DND-41 (cell line): Measurements from ENCODE around the gene IRF4.

Experiments
- ATAC-seq: fragments of 200-7000 bp; cut with Tn5 transposase; 3 replicates; pipeline ENCODE4 v1.9.1; 2021; ENCODE audit warnings: low read depth; ENCODE audit not compliant: insufficient read depth
- DNase-seq: peaks from one replicate; pipeline ENCODE4 v3.0.0-alpha.2; 2020
- H2AFZ ChIP-seq: 2 replicates; pipeline ENCODE4 v1.6.0; 2012; ENCODE audit warnings: low read depth, low read length
- H3K27ac ChIP-seq: 2 replicates; pipeline ENCODE4 v1.5.1; 2012; ENCODE audit warnings: low read length, inconsistent platforms
- H3K27me3 ChIP-seq: fragments of 200-600 bp; sonication (generic); 2 replicates; pipeline ENCODE4 v1.6.0; 2012; ENCODE audit warnings: low read length, mild to moderate bottlenecking, inconsistent platforms; ENCODE audit not compliant: insufficient read depth, poor library complexity
- H3K36me3 ChIP-seq: 2 replicates; pipeline ENCODE4 v1.5.1; 2012; ENCODE audit warnings: low read length, inconsistent platforms; ENCODE audit not compliant: insufficient read depth
- H3K4me1 ChIP-seq: 2 replicates; pipeline ENCODE4 v1.5.1; 2012; ENCODE audit warnings: mild to moderate bottlenecking, low read length; ENCODE audit not compliant: insufficient read depth
- H3K4me2 ChIP-seq: 2 replicates; pipeline ENCODE4 v1.6.0; 2012; ENCODE audit warnings: mild to moderate bottlenecking, moderate library complexity, low read length, inconsistent platforms; ENCODE audit not compliant: insufficient read depth
- H3K4me3 ChIP-seq, 2 experiments: fragments of 200-600 bp in 1 of 2; shearing (Covaris generic) in 1 of 2; 2 replicates each; pipeline ENCODE4 v1.5.1; 2012 to 2016; ENCODE audit warnings: inconsistent platforms in 2 of 2, low read length in 2 of 2, mild to moderate bottlenecking in 2 of 2, low read depth in 1 of 2, moderate library complexity in 1 of 2
- H3K79me2 ChIP-seq: 2 replicates; pipeline ENCODE4 v1.6.0; 2012; ENCODE audit warnings: low read length, inconsistent platforms; ENCODE audit not compliant: insufficient read depth
- H3K9ac ChIP-seq: 2 replicates; pipeline ENCODE4 v1.6.0; 2012; ENCODE audit warnings: low read depth, mild to moderate bottlenecking, inconsistent platforms, low read length, moderate library complexity
- H3K9me3 ChIP-seq: 2 replicates; pipeline ENCODE4 v1.5.1; 2012; ENCODE audit warnings: low read length, moderate library complexity, mild to moderate bottlenecking, inconsistent platforms; ENCODE audit not compliant: insufficient read depth, severe bottlenecking
- H4K20me1 ChIP-seq: 2 replicates; pipeline ENCODE4 v1.6.0; 2012; ENCODE audit warnings: low read length; ENCODE audit not compliant: insufficient read depth
- CTCF ChIP-seq: IDR thresholded peaks from 2 replicates; pipeline ENCODE4 v1.5.1; 2012; ENCODE audit warnings: borderline replicate concordance, low read length, moderate library complexity, mild to moderate bottlenecking; ENCODE audit not compliant: poor library complexity, severe bottlenecking; ENCODE audit errors: extremely low read depth
- EZH2 ChIP-seq: IDR thresholded peaks from 3 replicates; pipeline ENCODE4 v1.6.1; 2012; ENCODE audit warnings: borderline replicate concordance, low read depth, mild to moderate bottlenecking, moderate library complexity, low read length, inconsistent platforms; ENCODE audit not compliant: severe bottlenecking

The IRF4 gene

GRCh38 chr6:431986-432385 lies 40.4 kb downstream of the IRF4 start:
- H4K20me1 ChIP-seq: 0 out of 2 replicates have a peak, but pooled peaks cover 3% of the 10 kb centered on the region
- no peak overlapping the region for H3K4me2 ChIP-seq
- no peak overlapping the region for H2AFZ ChIP-seq
- H3K27me3 ChIP-seq: no peaks in the 10 kb centered on the region
- H3K36me3 ChIP-seq: no peaks in the 10 kb centered on the region
- no peak overlapping the region for H3K4me3 ChIP-seq
- no peak overlapping the region for H3K9ac ChIP-seq
- no peak overlapping the region for H3K27ac ChIP-seq
- TF ChIP-seq CTCF (no peak), EZH2 (no peak)
- DNase-seq (no peak), ATAC-seq (no peak; the same call in 2 of the 3 replicates)
- no peaks in the 10 kb centered on the region for H3K79me2 ChIP-seq
- no peaks in the 10 kb centered on the region for H3K9me3 ChIP-seq
- no peaks in the 10 kb centered on the region for H3K4me1 ChIP-seq

GRCh38 chr6:434051-434705 lies 42.6 kb downstream of the IRF4 start:
- ATAC-seq (no peak), DNase-seq (no peak)
- Histone ChIP-seq H3K4me1 (no peaks in the 10 kb centered on the region), H3K9me3 (no peaks in the 10 kb centered on the region), H4K20me1 (0 out of 2 replicates have a peak, but pooled peaks cover 3% of the 10 kb centered on the region), H3K4me2 (no peak overlapping the region), H3K27me3 (no peaks in the 10 kb centered on the region), H3K9ac (no peak overlapping the region), H3K4me3 (no peak overlapping the region), H3K36me3 (no peaks in the 10 kb centered on the region), H2AFZ (no peak overlapping the region), H3K79me2 (no peaks in the 10 kb centered on the region), H3K27ac (no peak overlapping the region)
- TF ChIP-seq CTCF (no peak), EZH2 (no peak)

- H3K27ac ChIP-seq: no peak overlapping the region
- H2AFZ ChIP-seq: no peak overlapping the region
- no peak for ATAC-seq
- H3K36me3 ChIP-seq: no peaks in the 10 kb centered on the region
- H4K20me1 ChIP-seq: no peaks in the 10 kb centered on the region
- no peak overlapping the region for H3K4me3 ChIP-seq
- H3K9me3 ChIP-seq: no peaks in the 10 kb centered on the region
- no peak overlapping the region for H3K4me2 ChIP-seq
- DNase-seq: no peak
- no peaks in the 10 kb centered on the region for H3K4me1 ChIP-seq
- no peaks in the 10 kb centered on the region for H3K79me2 ChIP-seq
- no peaks in the 10 kb centered on the region for H3K27me3 ChIP-seq
- TF ChIP-seq EZH2 (no peak), CTCF (no peak)
- no peak overlapping the region for H3K9ac ChIP-seq
These were observed 44.1 kb downstream of the IRF4 start for GRCh38 chr6:435441-436307.
